Lung (tissue), 12 donors: ENCODE measurements around the gene AUTS2. TPM values are rescaled to one million over a fixed set of nuclear protein-coding genes. Genes with fewer than 3 reads are reported as not detected.

Experiments
- ATAC-seq: fragments of 200-7000 bp; cut with Tn5 transposase; one replicate; pipeline ENCODE4 v1.9.1; 2020; ENCODE audit warnings: moderate number of reproducible peaks; ENCODE audit not compliant: insufficient read depth, low FRiP score
- DNase-seq, 3 donors: peaks; one replicate each; pipeline ENCODE4 v3.0.0-alpha.2; 2013 to 2017
- H3K27ac ChIP-seq, 2 donors: one replicate each; pipeline ENCODE4 v1.5.1; 2013; ENCODE audit warnings: mild to moderate bottlenecking in 2 of 2, moderate library complexity in 2 of 2, control low read depth in 1 of 2, inconsistent platforms in 1 of 2, low read depth in 1 of 2, low read length in 1 of 2
- H3K27me3 ChIP-seq, 3 donors: one replicate each; pipeline ENCODE4 v1.5.1; 2013; ENCODE audit warnings: low read length in 2 of 3; ENCODE audit not compliant: control insufficient read depth in 3 of 3, insufficient read depth in 3 of 3
- H3K36me3 ChIP-seq, 4 donors: one replicate each; pipeline ENCODE4 v1.5.1; 2013; ENCODE audit warnings: low read length in 4 of 4, mild to moderate bottlenecking in 1 of 4, moderate library complexity in 1 of 4; ENCODE audit not compliant: control insufficient read depth in 4 of 4, insufficient read depth in 4 of 4
- H3K4me1 ChIP-seq, 5 donors: one replicate each; pipeline ENCODE4 v1.5.1; 2013; ENCODE audit warnings: low read length in 5 of 5, mild to moderate bottlenecking in 2 of 5, moderate library complexity in 1 of 5; ENCODE audit not compliant: control insufficient read depth in 5 of 5, insufficient read depth in 5 of 5
- H3K4me3 ChIP-seq: one replicate; pipeline ENCODE4 v1.5.1; 2013; ENCODE audit warnings: mild to moderate bottlenecking, control low read depth, moderate library complexity
- H3K9ac ChIP-seq, 2 donors: one replicate each; pipeline ENCODE4 v1.5.1; 2013; ENCODE audit warnings: low read length in 2 of 2, control low read depth in 1 of 2; ENCODE audit not compliant: insufficient read depth in 1 of 2
- H3K9me3 ChIP-seq, 4 donors: one replicate each; pipeline ENCODE4 v1.5.1; 2013; ENCODE audit warnings: low read length in 3 of 4, mild to moderate bottlenecking in 1 of 4, moderate library complexity in 1 of 4; ENCODE audit not compliant: control insufficient read depth in 4 of 4, insufficient read depth in 3 of 4
- WGBS, 2 donors: extraction: QIAGEN DNeasy Blood & Tissue Kit; methylation state at CpG; one replicate each; pipeline ENCODE4 v1.1.7; 2013; 5-methylcytosine and 5-hydroxymethylcytosine counted together
- polyA plus RNA-seq, 2 donors: library from polyadenylated mRNA; stranded (reverse); fragments of 200-250 nt; gene quantifications; one replicate each; pipeline ENCODE4 v1.2.1, GENCODE V29; 2013
- total RNA-seq, 2 donors: library from RNA; depleted of rRNA in 1 of 2; stranded (reverse); fragments of >200 nt in 1 of 2; gene quantifications; one replicate each; pipeline ENCODE4 v1.2.1, GENCODE V29; 2014 to 2021
- TF ChIP-seq, protein P1 (sequence below): IDR thresholded peaks from 2 replicates; pipeline ENCODE4 v1.5.1; 2012; ENCODE audit warnings: mild to moderate bottlenecking; ENCODE audit errors: control extremely low read depth, extremely low read depth
- donor health status: control.
- donor health status: control.
- donor health status: Bipolar disorder and iron deficiency.
- donor health status: healthy.
- donor health status: DM: yes; HTN: yes; CAD: no.

Gene AUTS2
- total and polyA plus RNA-seq, 4 donors, result 11.8 to 115 (median 40.6) TPM

DNA sequence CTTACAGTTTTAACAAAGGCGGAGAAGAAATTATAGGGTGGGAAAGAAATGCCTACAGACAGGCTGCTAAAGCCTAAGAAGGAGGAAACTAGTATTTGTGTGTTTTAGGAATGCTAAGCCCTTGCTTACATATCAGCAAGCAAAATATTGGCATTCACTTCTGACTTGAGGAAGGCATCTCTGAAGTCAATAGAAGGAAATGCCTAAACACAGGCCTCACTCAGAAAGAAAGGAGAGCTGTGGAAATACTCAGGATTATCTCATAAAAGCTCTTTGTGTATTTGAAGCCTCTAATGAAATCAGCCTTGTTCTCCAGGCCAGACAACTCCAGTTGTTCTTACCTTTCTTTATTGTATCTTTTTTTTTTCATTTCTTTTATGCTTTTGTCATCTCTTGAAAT, 158.0 kb downstream of the AUTS2 start:
- no peak for ATAC-seq
- TF ChIP-seq, protein P1, sequence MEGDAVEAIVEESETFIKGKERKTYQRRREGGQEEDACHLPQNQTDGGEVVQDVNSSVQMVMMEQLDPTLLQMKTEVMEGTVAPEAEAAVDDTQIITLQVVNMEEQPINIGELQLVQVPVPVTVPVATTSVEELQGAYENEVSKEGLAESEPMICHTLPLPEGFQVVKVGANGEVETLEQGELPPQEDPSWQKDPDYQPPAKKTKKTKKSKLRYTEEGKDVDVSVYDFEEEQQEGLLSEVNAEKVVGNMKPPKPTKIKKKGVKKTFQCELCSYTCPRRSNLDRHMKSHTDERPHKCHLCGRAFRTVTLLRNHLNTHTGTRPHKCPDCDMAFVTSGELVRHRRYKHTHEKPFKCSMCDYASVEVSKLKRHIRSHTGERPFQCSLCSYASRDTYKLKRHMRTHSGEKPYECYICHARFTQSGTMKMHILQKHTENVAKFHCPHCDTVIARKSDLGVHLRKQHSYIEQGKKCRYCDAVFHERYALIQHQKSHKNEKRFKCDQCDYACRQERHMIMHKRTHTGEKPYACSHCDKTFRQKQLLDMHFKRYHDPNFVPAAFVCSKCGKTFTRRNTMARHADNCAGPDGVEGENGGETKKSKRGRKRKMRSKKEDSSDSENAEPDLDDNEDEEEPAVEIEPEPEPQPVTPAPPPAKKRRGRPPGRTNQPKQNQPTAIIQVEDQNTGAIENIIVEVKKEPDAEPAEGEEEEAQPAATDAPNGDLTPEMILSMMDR, result no peak
- Histone ChIP-seq H3K9ac (no peak overlapping the region), H3K27me3 (no peaks in the 10 kb centered on the region), H3K9me3 (no peaks in the 10 kb centered on the region), H3K36me3 (no peaks in the 10 kb centered on the region), H3K27ac (no peak overlapping the region), H3K4me1 (peaks cover 0 to 34% (median 11%) of the 10 kb centered on the region in 5 donors), H3K4me3 (no peak overlapping the region)
- peak in 2 of 3 donors; percentile 54 to 69 for DNase-seq
- WGBS, 2 donors, result 74 to 77% methylated on average over 1 of the region's 1 CpG

DNA sequence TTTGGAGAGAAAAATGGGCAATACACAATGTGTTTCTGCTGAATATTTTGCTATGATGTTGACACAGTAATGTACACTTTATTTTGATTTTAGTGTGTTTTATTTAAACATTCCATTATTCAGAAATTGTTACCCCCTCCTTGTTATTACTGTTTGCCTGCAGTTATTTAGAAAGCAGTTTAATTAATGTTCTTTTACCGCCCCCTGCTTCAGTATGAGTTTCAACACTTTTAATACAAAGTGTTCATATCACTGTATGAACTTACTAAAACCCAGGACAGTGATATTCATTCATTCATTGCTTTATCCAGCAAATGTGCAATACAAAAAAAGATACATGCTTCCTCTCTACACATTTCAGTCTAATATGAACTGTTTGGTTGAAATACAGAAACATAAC, 159.3 kb downstream of the AUTS2 start:
- Histone ChIP-seq H3K4me1 (peaks cover 0 to 29% (median 9%) of the 10 kb centered on the region in 5 donors), H3K4me3 (no peak overlapping the region), H3K9me3 (no peaks in the 10 kb centered on the region), H3K36me3 (no peaks in the 10 kb centered on the region), H3K9ac (no peak overlapping the region), H3K27me3 (no peaks in the 10 kb centered on the region), H3K27ac (no peak overlapping the region)
- DNase-seq (no peak), ATAC-seq (no peak)
- TF ChIP-seq, protein P1, result no peak
- 76 to 95% methylated on average over 1 of the region's 1 CpG for WGBS, 2 donors

DNA sequence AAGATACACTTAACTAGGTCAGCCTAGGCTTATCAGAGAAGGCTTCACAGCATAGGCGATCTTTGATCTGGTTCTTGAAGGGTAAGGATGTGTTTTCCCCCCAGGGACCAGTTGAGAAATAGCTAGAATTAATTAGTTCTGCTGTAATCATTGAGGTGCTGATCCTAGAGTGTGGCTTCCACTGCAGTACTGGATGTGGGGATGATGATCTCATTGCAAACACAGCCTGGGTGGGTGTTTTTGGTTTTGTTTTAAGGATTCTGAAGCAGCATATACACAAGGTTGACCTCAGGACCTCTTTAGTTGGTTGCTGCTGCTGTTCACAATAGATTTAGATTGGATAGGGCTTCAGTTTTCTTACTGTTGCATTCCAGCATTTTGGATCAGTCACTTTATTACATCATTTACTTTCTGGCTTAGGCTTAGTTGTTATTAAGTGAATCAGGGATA, 159.7 kb downstream of the AUTS2 start:
- Histone ChIP-seq H3K27me3 (no peaks in the 10 kb centered on the region), H3K27ac (no peak overlapping the region), H3K9ac (peak overlapping the region in 1 of 2 donors; percentile 26), H3K4me3 (no peak overlapping the region), H3K4me1 (peaks cover 0 to 29% (median 9%) of the 10 kb centered on the region in 5 donors), H3K9me3 (no peaks in the 10 kb centered on the region), H3K36me3 (no peaks in the 10 kb centered on the region)
- TF ChIP-seq, protein P1, result no peak
- ATAC-seq (no peak), DNase-seq (peak in 2 of 3 donors; percentile 66 to 72)
- WGBS, 2 donors, result 52 to 73% methylated on average over 1 of the region's 1 CpG

DNA sequence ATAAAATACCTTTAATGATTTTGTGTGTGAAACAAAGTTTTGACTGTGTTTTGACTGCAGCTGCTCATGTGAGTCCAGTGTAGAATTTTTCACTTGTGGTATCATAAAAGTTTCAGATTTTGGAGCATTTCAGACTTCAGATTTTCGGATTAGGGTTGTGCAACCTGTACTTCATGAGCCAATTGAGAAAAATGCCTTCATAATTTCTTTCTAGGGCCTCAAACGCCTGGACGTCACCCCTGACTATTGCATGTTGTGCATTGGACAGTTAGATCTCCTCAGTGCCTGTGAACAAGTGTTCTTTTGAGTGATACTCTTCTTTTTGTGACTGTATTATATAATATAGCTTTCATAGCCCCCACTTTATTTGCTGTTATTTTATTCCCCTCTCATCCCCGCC, 161.1 kb downstream of the AUTS2 start:
- H3K9ac ChIP-seq, result no peak overlapping the region
- no peak for DNase-seq
- H3K4me1 ChIP-seq, result peaks cover 0 to 29% (median 9%) of the 10 kb centered on the region in 5 donors
- 75 to 87% methylated on average over 4 of the region's 4 CpGs for WGBS, 2 donors
- H3K27ac ChIP-seq, result no peak overlapping the region
- H3K9me3 ChIP-seq, result no peaks in the 10 kb centered on the region
- H3K27me3 ChIP-seq, result no peaks in the 10 kb centered on the region
- TF ChIP-seq, protein P1, result no peak
- ATAC-seq, result no peak
- no peak overlapping the region for H3K4me3 ChIP-seq
- H3K36me3 ChIP-seq, result no peaks in the 10 kb centered on the region
